Measurements from ENCODE around the gene NDUFA8.

GRCh38 chr9:122159925-122160246 lies 307 bp upstream of the NDUFA8 start:
- TF ChIP-seq, protein P1, sequence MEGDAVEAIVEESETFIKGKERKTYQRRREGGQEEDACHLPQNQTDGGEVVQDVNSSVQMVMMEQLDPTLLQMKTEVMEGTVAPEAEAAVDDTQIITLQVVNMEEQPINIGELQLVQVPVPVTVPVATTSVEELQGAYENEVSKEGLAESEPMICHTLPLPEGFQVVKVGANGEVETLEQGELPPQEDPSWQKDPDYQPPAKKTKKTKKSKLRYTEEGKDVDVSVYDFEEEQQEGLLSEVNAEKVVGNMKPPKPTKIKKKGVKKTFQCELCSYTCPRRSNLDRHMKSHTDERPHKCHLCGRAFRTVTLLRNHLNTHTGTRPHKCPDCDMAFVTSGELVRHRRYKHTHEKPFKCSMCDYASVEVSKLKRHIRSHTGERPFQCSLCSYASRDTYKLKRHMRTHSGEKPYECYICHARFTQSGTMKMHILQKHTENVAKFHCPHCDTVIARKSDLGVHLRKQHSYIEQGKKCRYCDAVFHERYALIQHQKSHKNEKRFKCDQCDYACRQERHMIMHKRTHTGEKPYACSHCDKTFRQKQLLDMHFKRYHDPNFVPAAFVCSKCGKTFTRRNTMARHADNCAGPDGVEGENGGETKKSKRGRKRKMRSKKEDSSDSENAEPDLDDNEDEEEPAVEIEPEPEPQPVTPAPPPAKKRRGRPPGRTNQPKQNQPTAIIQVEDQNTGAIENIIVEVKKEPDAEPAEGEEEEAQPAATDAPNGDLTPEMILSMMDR (IDR thresholded peaks at IDR 0.05), result no peak
- TF ChIP-seq POLR2A (IDR thresholded peaks at IDR 0.05), result no peak
